ENCODE measurements around the gene YPEL3. TPM values are rescaled to one million over a fixed set of nuclear protein-coding genes. Genes with fewer than 3 reads are reported as not detected.

The YPEL3 gene
- total and polyA plus RNA-seq, 3 experiments from 2014 or later: 32.6 to 326 (median 36.1) TPM

- peaks cover 5 to 74% (median 8%) of the 10 kb centered on the region in 3 donors for H3K36me3 Mint-ChIP-seq
- H3K4me1 Mint-ChIP-seq: peaks cover 34 to 49% (median 36%) of the 10 kb centered on the region in 3 donors
- Histone ChIP-seq H3K27me3 (ENCODE audit: insufficient read depth, low read length, poor library complexity, severe bottlenecking) (no peaks in the 10 kb centered on the region), H3K4me3 (ENCODE audit: low read length) (peak overlapping the region; percentile 85), H3K9me3 (ENCODE audit: low read length) (no peaks in the 10 kb centered on the region), H3K36me3 (ENCODE audit: insufficient read depth, low read length) (peaks cover 50% of the 10 kb centered on the region), H3K27ac (ENCODE audit: low read depth, low read length) (peak overlapping the region; percentile 91), H3K4me1 (ENCODE audit: insufficient read depth, low read length) (peaks cover 45% of the 10 kb centered on the region)
- peaks cover 0 to 3% of the 10 kb centered on the region in 2 donors for H3K27me3 Mint-ChIP-seq
- POLR2A ChIA-PET: interaction anchor here (0.5 to 7.1 kb wide), 9 partner anchors 10 to 681 kb away, joined by 3 to 89 read pairs (median 5); partner anchors contain the start of genes PPP4C, TBX6 and YPEL3
- CTCF ChIA-PET: interaction anchor here (0.7 to 3.8 kb wide), 4 partner anchors 8 to 343 kb away, joined by 3 to 41 read pairs (median 6); partner anchors contain the start of genes TBX6 and YPEL3
- no peak for DNase-seq
- peak overlapping the region; percentile 92 to 100 (median 99) for H3K4me3 Mint-ChIP-seq
- no peaks in the 10 kb centered on the region for H3K9me3 Mint-ChIP-seq
- peak overlapping the region; percentile 14 to 99 (median 94) for H3K27ac Mint-ChIP-seq
Measured at GRCh38 chr16:30066761-30067583, 29.0 kb downstream of the YPEL3 start.

GRCh38 chr16:30065943-30066760, 29.9 kb downstream of the YPEL3 start:
- Histone ChIP-seq H3K4me3 (ENCODE audit: low read length) (peak overlapping the region; percentile 85), H3K27ac (ENCODE audit: low read depth, low read length) (peak overlapping the region; percentile 91), H3K27me3 (ENCODE audit: insufficient read depth, low read length, poor library complexity, severe bottlenecking) (no peaks in the 10 kb centered on the region), H3K4me1 (ENCODE audit: insufficient read depth, low read length) (peaks cover 45% of the 10 kb centered on the region), H3K36me3 (ENCODE audit: insufficient read depth, low read length) (peaks cover 43% of the 10 kb centered on the region), H3K9me3 (ENCODE audit: low read length) (no peaks in the 10 kb centered on the region)
- Mint-ChIP-seq H3K9me3 (no peaks in the 10 kb centered on the region), H3K27me3 (peaks cover 0 to 3% of the 10 kb centered on the region in 2 donors), H3K4me1 (peaks cover 34 to 49% (median 35%) of the 10 kb centered on the region in 3 donors), H3K27ac (peak overlapping the region; percentile 86 to 99 (median 97)), H3K36me3 (peaks cover 3 to 65% (median 8%) of the 10 kb centered on the region in 3 donors), H3K4me3 (peak overlapping the region; percentile 92 to 100 (median 99))
- peak in 1 of 5 donors; percentile 21 for DNase-seq
- CTCF ChIA-PET: interaction anchor here (0.7 to 3.8 kb wide), 7 partner anchors 9 to 344 kb away, joined by 3 to 41 read pairs (median 4); partner anchors contain the start of genes TBX6 and YPEL3
- POLR2A ChIA-PET: interaction anchor here (0.5 to 7.1 kb wide), 23 partner anchors 10 to 592 kb away, joined by 3 to 89 read pairs (median 5); partner anchors contain the start of genes CORO1A, DCTPP1, FBRS and PPP4C

- POLR2A ChIA-PET: interaction anchor here (0.6 to 7.1 kb wide), 27 partner anchors 8 to 593 kb away, joined by 3 to 89 read pairs (median 5); partner anchors contain the start of genes CORO1A, DCTPP1, FBRS and PPP4C
- Mint-ChIP-seq H3K27ac (peak within 1 kb of the TSS; percentile 92 to 99 (median 97)), H3K36me3 (peaks cover 3 to 57% (median 8%) of the 10 kb centered on the region in 3 donors), H3K4me3 (peak within 1 kb of the TSS; percentile 92 to 100 (median 99)), H3K27me3 (peaks cover 0 to 3% of the 10 kb centered on the region in 2 donors), H3K9me3 (no peaks in the 10 kb centered on the region), H3K4me1 (peaks cover 32 to 45% (median 35%) of the 10 kb centered on the region in 3 donors)
- no peaks in the 10 kb centered on the region for H3K27me3 ChIP-seq (ENCODE audit: insufficient read depth, low read length, poor library complexity, severe bottlenecking)
- CTCF ChIA-PET: interaction anchor here (1.0 to 3.8 kb wide), 8 partner anchors 10 to 120 kb away, joined by 3 to 41 read pairs (median 3); partner anchors contain the start of genes TBX6 and YPEL3
- H3K4me3 ChIP-seq (ENCODE audit: low read length): peak within 1 kb of the TSS; percentile 85
- peaks cover 44% of the 10 kb centered on the region for H3K4me1 ChIP-seq (ENCODE audit: insufficient read depth, low read length)
- H3K36me3 ChIP-seq (ENCODE audit: insufficient read depth, low read length): peaks cover 36% of the 10 kb centered on the region
- H3K27ac ChIP-seq (ENCODE audit: low read depth, low read length): peak within 1 kb of the TSS; percentile 91
- H3K9me3 ChIP-seq (ENCODE audit: low read length): no peaks in the 10 kb centered on the region
- DNase-seq: peak; percentile 91 to 95 (median 92)
Measured at GRCh38 chr16:30065102-30065942, 30.7 kb downstream of the YPEL3 start, which contains the start of gene ALDOA. Gene ALDOA (plus strand): TSS chr16:30065760. CDS start chr16:30066898, 1,138 bp downstream.

GRCh38 chr16:30064729-30065101, 31.3 kb downstream of the YPEL3 start:
- Histone ChIP-seq H3K36me3 (ENCODE audit: insufficient read depth, low read length) (peaks cover 30% of the 10 kb centered on the region), H3K4me1 (ENCODE audit: insufficient read depth, low read length) (peaks cover 41% of the 10 kb centered on the region), H3K9me3 (ENCODE audit: low read length) (no peaks in the 10 kb centered on the region), H3K27ac (ENCODE audit: low read depth, low read length) (peak overlapping the region; percentile 91), H3K27me3 (ENCODE audit: insufficient read depth, low read length, poor library complexity, severe bottlenecking) (no peaks in the 10 kb centered on the region), H3K4me3 (ENCODE audit: low read length) (peak overlapping the region; percentile 85)
- peaks cover 0 to 3% of the 10 kb centered on the region in 2 donors for H3K27me3 Mint-ChIP-seq
- H3K4me1 Mint-ChIP-seq: peaks cover 29 to 40% (median 35%) of the 10 kb centered on the region in 3 donors
- H3K4me3 Mint-ChIP-seq: peak overlapping the region; percentile 92 to 100 (median 99)
- peak overlapping the region; percentile 92 to 99 (median 98) for H3K27ac Mint-ChIP-seq
- ChIA-PET POLR2A (interaction anchor here (0.6 to 7.1 kb wide), 15 partner anchors 8 to 586 kb away, joined by 3 to 89 read pairs (median 11); partner anchors contain the start of genes CORO1A, PPP4C, PRR14 and SEPTIN1), CTCF (interaction anchor here (1.0 to 3.8 kb wide), 6 partner anchors 24 to 120 kb away, joined by 3 to 41 read pairs (median 3); partner anchors contain the start of genes TBX6 and YPEL3)
- no peaks in the 10 kb centered on the region for H3K9me3 Mint-ChIP-seq
- DNase-seq: no peak
- H3K36me3 Mint-ChIP-seq: peaks cover 3 to 51% (median 8%) of the 10 kb centered on the region in 3 donors

- Mint-ChIP-seq H3K36me3 (peaks cover 3 to 45% (median 8%) of the 10 kb centered on the region in 3 donors), H3K27ac (peak overlapping the region; percentile 92 to 99 (median 99)), H3K4me1 (peaks cover 25 to 34% (median 34%) of the 10 kb centered on the region in 3 donors), H3K4me3 (peak overlapping the region; percentile 92 to 100 (median 99)), H3K27me3 (peaks cover 0 to 3% of the 10 kb centered on the region in 2 donors), H3K9me3 (no peaks in the 10 kb centered on the region)
- no peaks in the 10 kb centered on the region for H3K27me3 ChIP-seq (ENCODE audit: insufficient read depth, low read length, poor library complexity, severe bottlenecking)
- peak; percentile 35 to 83 (median 54) for DNase-seq
- no peaks in the 10 kb centered on the region for H3K9me3 ChIP-seq (ENCODE audit: low read length)
- peaks cover 36% of the 10 kb centered on the region for H3K4me1 ChIP-seq (ENCODE audit: insufficient read depth, low read length)
- H3K4me3 ChIP-seq (ENCODE audit: low read length): peak overlapping the region; percentile 85
- H3K27ac ChIP-seq (ENCODE audit: low read depth, low read length): peak overlapping the region; percentile 91
- POLR2A ChIA-PET: interaction anchor here (0.6 to 7.1 kb wide), 10 partner anchors 9 to 354 kb away, joined by 3 to 89 read pairs (median 14); partner anchors contain the start of genes CORO1A, PPP4C, TBX6 and YPEL3
- CTCF ChIA-PET: interaction anchor here (0.7 to 1.5 kb wide), 11 partner anchors 9 to 373 kb away, joined by 3 to 10 read pairs (median 3); partner anchors contain the start of genes TBX6 and TLCD3B
- H3K36me3 ChIP-seq (ENCODE audit: insufficient read depth, low read length): peaks cover 24% of the 10 kb centered on the region
Measured at GRCh38 chr16:30063893-30064728, 31.9 kb downstream of the YPEL3 start.

Measured in CD8-positive, alpha-beta memory T cell (primary cell).